ACHN (cell line): Measurements from ENCODE around the gene TCF15.

Experiments used
- DNase-seq: peaks from one replicate; pipeline ENCODE4 v3.0.0-alpha.2; 2015
- in situ Hi-C: cut with HindIII; loops from 2 replicates; pipeline ENCODE4 v1.10.0; 2017; ENCODE audit warnings: low sequenced_read_pairs, low pct_ligation_motif_present, low pct_unique_long_range_greater_than_20kb

The TCF15 gene

GRCh38 chr20:620246-620645 lies 10.1 kb upstream of the TCF15 start:
- in situ Hi-C loops, result no loop called here
- no peak for DNase-seq

DNA sequence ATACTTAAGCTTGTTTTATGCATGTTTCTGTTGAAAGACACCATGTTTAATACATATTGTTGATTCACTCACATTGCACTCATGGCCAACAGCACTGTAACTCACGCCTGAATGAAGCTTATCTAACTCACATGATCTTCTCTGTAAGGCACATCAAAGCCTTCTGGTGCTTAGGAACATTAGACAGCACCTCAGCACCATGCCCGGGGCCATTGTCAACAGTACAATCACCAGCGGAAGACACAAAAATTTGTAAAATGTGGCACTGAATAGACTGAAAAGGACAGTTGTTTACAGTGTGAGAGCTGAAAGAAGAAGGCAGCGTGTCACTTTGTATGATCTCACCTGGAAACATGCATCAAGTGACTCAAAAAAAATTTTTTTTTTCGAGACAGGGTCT lies 8.9 kb upstream of the TCF15 start:
- in situ Hi-C loops, result no loop called here
- DNase-seq, result no peak

DNA sequence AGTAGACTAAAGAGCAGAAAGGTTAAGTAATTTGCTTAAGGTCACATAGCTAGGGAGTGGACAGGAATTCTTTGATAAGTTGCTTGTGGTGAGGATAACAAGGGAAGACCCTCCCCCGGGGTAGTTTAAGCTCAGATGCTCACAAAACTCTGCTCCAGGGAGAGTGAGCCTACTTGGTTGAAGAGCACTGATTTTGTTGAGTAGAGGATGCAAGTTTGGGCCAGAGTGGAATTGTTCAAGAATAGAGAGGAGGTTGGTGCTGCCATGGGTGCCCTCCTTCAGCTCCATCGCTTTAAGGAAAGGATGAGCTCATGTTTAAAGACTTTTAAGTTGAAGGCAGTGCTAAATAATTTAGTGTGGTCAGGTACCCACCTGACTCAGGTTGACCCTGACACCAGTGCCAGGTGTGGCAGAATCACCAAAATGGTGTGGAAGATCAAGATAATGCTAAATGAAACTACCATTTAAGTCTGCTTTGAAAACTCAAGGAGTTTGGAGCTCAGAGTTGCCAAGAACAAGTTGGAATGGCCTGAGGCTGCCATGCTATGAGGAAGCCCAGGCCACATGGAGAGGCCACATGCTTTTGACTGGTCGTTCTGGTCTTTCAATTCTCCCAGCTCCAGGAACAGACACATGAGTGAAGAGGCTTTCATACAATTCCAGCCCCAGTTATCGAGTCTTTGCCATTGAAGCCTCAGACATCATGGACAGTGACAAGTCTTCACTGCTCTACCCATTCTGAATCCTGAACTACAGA lies 8.0 kb upstream of the TCF15 start:
- in situ Hi-C loops, result no loop called here
- DNase-seq, result no peak

GRCh38 chr20:615514-615913 lies 5.4 kb upstream of the TCF15 start:
- in situ Hi-C loops, result no loop called here
- DNase-seq, result no peak

- no peak for DNase-seq
Observed at GRCh38 chr20:611843-612185, 1.7 kb upstream of the TCF15 start.

GRCh38 chr20:611047-611842 lies 1.1 kb upstream of the TCF15 start:
- in situ Hi-C loops, result no loop called here
- DNase-seq, result no peak

More at GRCh38 chr20:611843-612185, 1.7 kb upstream of the TCF15 start:
- in situ Hi-C loops, result no loop called here

- no peak for DNase-seq
- in situ Hi-C loops, result no loop called here
Observed at GRCh38 chr20:609371-609964, 641 bp downstream of the TCF15 start.

DNA sequence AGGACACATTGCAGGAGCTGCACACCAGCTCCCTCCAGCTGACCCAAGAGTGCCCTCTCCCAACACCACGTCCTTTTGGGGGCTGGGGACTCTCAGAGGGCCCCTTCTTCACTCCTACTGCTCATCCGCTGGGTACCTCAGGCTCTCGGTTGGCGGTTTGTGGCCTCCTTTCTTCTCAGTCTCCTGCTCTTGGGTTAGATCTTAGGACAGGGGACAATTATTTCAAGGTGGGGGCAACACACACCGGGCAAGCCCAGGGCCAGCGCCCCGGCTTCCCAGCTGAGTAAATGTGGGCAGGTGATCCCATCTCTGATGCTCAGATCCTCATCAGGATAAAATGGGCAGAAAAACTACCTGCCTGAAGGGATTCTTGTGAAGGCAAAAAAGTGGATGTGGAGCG lies 1.1 kb downstream of the TCF15 start:
- DNase-seq, result no peak
- in situ Hi-C loops, result no loop called here

GRCh38 chr20:607476-607875 lies 2.6 kb downstream of the TCF15 start:
- in situ Hi-C loops, result no loop called here
- no peak for DNase-seq

DNA sequence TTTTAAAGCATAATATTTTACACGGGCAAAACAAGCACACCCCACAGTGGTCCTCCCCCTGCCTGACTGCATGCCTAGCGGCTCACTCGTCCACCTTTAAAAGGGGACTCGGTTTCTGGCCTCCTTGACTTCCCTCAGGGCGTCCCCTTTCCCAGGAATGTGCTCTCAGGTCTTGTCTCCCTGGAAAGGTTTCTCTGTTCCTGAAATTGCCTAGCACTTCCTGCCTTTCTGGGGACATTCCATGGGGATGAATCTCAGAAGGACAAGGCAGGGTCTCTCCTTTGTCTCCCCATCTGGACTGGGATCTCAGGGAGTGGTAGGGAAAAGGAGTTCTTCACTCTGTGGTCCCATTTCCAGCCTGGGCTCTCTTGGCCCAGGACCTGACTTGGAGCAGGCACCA lies 4.9 kb downstream of the TCF15 start:
- DNase-seq, result no peak
- in situ Hi-C loops, result no loop called here

DNA sequence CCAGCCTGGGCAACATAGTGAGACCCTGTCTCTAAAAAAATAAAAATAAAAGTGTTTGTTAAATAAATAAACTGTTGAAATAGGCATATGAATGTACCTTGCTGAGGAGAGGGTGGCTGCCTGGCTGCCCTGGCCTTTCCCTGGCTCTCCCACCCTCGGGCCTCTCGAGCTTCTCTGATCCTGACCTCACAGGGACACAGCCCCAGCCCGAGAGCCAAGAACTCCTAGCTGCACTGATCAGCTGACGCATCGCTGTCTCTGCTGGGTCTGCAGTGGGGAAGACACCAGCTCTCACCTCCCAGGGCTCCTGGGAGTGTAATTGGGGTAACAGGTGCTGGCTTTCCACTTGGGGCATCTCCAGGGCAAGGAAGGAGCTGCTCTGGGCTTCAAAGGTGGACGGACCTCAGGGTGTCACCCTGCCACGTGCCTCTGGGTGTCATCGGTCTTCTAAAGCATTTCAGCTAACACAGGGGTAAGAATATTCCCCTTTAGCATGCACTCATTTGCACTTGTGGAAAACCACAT lies 6.9 kb downstream of the TCF15 start:
- DNase-seq, result no peak
- in situ Hi-C loops, result no loop called here

GRCh38 chr20:602111-602970 lies 7.8 kb downstream of the TCF15 start:
- in situ Hi-C loops, result no loop called here
- DNase-seq, result no peak

GRCh38 chr20:600736-601135 lies 9.4 kb downstream of the TCF15 start:
- DNase-seq, result no peak
- in situ Hi-C loops, result no loop called here

DNA sequence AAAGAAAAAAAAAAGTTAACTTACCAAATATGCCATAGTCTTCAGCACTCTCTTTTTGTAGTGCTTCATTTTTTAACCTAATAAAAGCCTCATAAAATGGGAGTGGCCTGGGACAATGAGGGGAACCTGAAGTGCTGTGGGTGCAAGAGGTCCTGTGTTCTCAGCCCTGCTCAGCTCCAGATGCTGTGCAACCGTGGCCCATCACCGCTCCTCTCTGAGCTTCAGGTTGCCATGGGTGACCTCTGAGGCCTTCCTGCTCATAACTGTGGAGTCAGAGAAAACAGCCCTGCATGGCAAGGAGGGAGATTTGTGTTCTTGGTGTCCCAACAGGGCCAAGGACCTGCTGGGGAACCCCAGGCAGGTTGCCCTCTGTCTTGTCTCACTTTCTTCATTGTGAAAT lies 10.0 kb downstream of the TCF15 start:
- in situ Hi-C loops, result no loop called here
- no peak for DNase-seq

DNA sequence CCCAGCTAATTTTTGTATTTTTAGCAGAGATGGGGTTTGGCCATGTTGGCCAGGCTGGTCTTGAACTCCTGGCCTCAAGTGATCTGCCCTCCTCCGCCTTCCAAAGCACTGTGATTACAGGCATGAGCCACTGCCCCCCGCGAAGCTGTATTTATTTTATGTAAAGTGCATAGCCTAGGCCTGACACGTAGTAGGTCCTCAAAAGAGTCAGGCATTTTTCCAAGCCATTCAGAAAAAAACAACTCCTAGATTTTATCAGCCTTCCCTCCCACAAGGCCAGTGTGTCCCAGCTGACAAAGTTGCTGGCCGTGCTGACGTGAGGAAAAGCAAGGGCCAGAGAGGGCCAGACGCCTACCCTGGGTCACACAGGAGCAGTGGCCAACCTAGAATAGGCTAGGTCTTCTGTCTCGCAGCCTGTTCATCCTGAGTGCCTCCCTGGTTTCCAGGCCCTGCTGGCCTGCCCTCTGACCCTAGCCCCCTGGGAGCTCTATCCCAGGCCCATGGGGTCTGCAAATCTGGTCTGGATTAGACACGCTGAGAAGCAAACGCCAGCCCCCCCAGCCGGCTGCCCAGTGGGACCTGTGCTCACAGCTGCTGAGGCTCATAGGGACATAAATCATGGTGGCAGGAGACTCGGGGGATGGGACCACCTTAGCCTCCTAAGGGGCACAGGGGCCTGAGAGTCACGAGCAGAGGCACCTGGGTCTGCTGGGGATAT lies 11.8 kb downstream of the TCF15 start:
- DNase-seq, result no peak
- in situ Hi-C loops, result no loop called here

DNA sequence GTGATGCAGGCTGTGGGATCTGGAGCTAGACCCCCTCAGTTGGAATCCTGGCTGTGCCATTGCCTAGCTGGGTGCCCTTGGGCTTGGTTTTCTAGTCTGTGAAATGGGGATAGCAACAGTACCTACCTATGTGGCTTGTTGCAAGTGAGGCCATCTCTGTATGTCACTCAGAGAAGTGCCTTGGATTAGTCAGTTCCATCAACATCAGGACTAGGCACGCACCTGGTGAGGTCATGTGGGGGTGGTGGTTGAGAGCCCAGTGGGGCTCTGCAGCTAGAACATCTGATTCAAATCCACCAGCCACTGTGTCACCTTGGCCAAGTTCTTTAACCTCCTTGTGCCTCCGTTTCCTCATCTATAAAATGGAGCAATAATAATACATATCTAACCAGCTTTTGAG lies 12.5 kb downstream of the TCF15 start:
- in situ Hi-C loops, result no loop called here

GRCh38 chr20:595330-596308 lies 14.5 kb downstream of the TCF15 start:
- in situ Hi-C loops, result no loop called here
- no peak for DNase-seq

More for the DNA sequence above, 12.5 kb downstream of the TCF15 start:
- DNase-seq, result no peak
